SKM-1 (cell line): ENCODE data around the gene FRMD3.

Experiments
- DNase-seq: peaks from one replicate; lab custom pipeline; 2025; ENCODE audit not compliant: unreplicated experiment; lab: John Stamatoyannopoulos, UW

Gene FRMD3

GRCh38 chr9:83197591-83197990 lies 340.6 kb downstream of the FRMD3 start:
- DNase-seq: no peak

GRCh38 chr9:83196946-83197345 lies 341.3 kb downstream of the FRMD3 start:
- no peak for DNase-seq
